Tibial nerve (tissue), 4 donors: ENCODE data around the gene MAN1A1. TPM values are rescaled to one million over a fixed set of nuclear protein-coding genes. Genes with fewer than 3 reads are reported as not detected.
A peak's percentile ranks its signal among the peaks of the same experiment; 100 is the strongest.

Source experiments
- DNase-seq, 2 donors: peaks; one replicate each; pipeline ENCODE4 v3.0.0-alpha.2; 2019; ENCODE audit warnings: low spot score in 2 of 2
- H3K27ac ChIP-seq, 4 donors: fragments of 200-600 bp; sonication (generic) in 3 of 4; one replicate each; pipeline ENCODE4 v1.5.1; 2017 to 2019; ENCODE audit warnings: mild to moderate bottlenecking in 1 of 4
- H3K27me3 ChIP-seq, 2 donors: fragments of 200-600 bp; sonication (generic) in 1 of 2; one replicate each; pipeline versions ENCODE4 v1.5.1 to v1.6.0; 2017 to 2019
- H3K36me3 ChIP-seq, 3 donors: fragments of 200-600 bp; sonication (generic); one replicate each; pipeline ENCODE4 v1.5.1; 2018 to 2019
- H3K4me1 ChIP-seq, 4 donors: fragments of 200-600 bp; sonication (generic) in 3 of 4; one replicate each; pipeline ENCODE4 v1.5.1; 2017 to 2019
- H3K4me3 ChIP-seq, 4 donors: fragments of 200-600 bp; sonication (generic) in 3 of 4; one replicate each; pipeline ENCODE4 v1.5.1; 2017 to 2019; ENCODE audit warnings: mild to moderate bottlenecking in 1 of 4, moderate library complexity in 1 of 4
- H3K9me3 ChIP-seq, 4 donors: fragments of 200-600 bp; sonication (generic) in 3 of 4; one replicate each; pipeline ENCODE4 v1.5.1; 2017 to 2019
- CTCF ChIP-seq, 5 experiments: fragments of 200-600 bp in 3 of 5; fragments of 450-650 bp in 2 of 5; sonication (generic) in 3 of 5; IDR thresholded peaks; one replicate each; pipeline ENCODE4 v1.5.1; 2016 to 2019; ENCODE audit warnings: antibody characterized with exemption in 5 of 5, mild to moderate bottlenecking in 3 of 5, moderate library complexity in 2 of 5
- EP300 ChIP-seq, 2 donors: sonication (generic); formaldehyde crosslinking; IDR thresholded peaks; one replicate each; pipeline ENCODE4 v1.6.1; 2017; ENCODE audit warnings: antibody characterized with exemption in 2 of 2, mild to moderate bottlenecking in 1 of 2
- POLR2A ChIP-seq, 2 donors: fragments of 450-650 bp; IDR thresholded peaks; one replicate each; pipeline ENCODE4 v1.6.1; 2017; ENCODE audit warnings: antibody characterized with exemption in 2 of 2, mild to moderate bottlenecking in 2 of 2, moderate library complexity in 2 of 2
- WGBS, 2 donors: methylation state at CpG; one replicate each; pipeline ENCODE4 v1.1.5; 2018; 5-methylcytosine and 5-hydroxymethylcytosine counted together
- total RNA-seq, 4 donors: library from RNA; depleted of rRNA; stranded (reverse); fragments of >200 nt; gene quantifications; one replicate each; pipeline ENCODE4 v1.1.0, GENCODE V29; 2016

Gene MAN1A1
- total RNA-seq, 4 donors from 2014 or later, result 118 to 287 (median 154) TPM

GRCh38 chr6:119317007-119317406, 32.6 kb downstream of the MAN1A1 start:
- WGBS, 2 donors, result 94 to 97% methylated on average over 4 of the region's 4 CpGs
- peaks cover 0 to 33% (median 9%) of the 10 kb centered on the region in 4 donors for H3K4me1 ChIP-seq
- DNase-seq, result no peak
- no peaks in the 10 kb centered on the region for H3K9me3 ChIP-seq
- no peak overlapping the region for H3K27ac ChIP-seq
- H3K4me3 ChIP-seq, result no peak overlapping the region
- no peak for TF ChIP-seq CTCF (IDR thresholded peaks at IDR 0.05)
- no peak for TF ChIP-seq EP300 (IDR thresholded peaks at IDR 0.05)
- no peak for TF ChIP-seq POLR2A (IDR thresholded peaks at IDR 0.05)
- H3K27me3 ChIP-seq, result no peaks in the 10 kb centered on the region
- no peaks in the 10 kb centered on the region for H3K36me3 ChIP-seq

- H3K9me3 ChIP-seq, result no peaks in the 10 kb centered on the region
- H3K36me3 ChIP-seq, result no peaks in the 10 kb centered on the region
- 66 to 70% methylated on average over 5 of the region's 5 CpGs for WGBS, 2 donors
- H3K27me3 ChIP-seq, result no peaks in the 10 kb centered on the region
- peaks cover 0 to 51% (median 9%) of the 10 kb centered on the region in 4 donors for H3K4me1 ChIP-seq
- no peak for DNase-seq
- H3K27ac ChIP-seq, result peak overlapping the region in 1 of 4 donors; percentile 24
- no peak overlapping the region for H3K4me3 ChIP-seq
- TF ChIP-seq POLR2A (IDR thresholded peaks at IDR 0.05) (no peak), CTCF (IDR thresholded peaks at IDR 0.05) (no peak), EP300 (IDR thresholded peaks at IDR 0.05) (no peak)
These were observed 34.7 kb downstream of the MAN1A1 start for GRCh38 chr6:119314885-119315272.

GRCh38 chr6:119313937-119314884, 35.4 kb downstream of the MAN1A1 start:
- H3K4me3 ChIP-seq, result no peak overlapping the region
- WGBS, 2 donors, result 81 to 86% methylated on average over 10 of the region's 10 CpGs
- no peak for TF ChIP-seq CTCF (IDR thresholded peaks at IDR 0.05)
- H3K27ac ChIP-seq, result peak overlapping the region in 1 of 4 donors; percentile 24
- peaks cover 0 to 51% (median 11%) of the 10 kb centered on the region in 4 donors for H3K4me1 ChIP-seq
- H3K36me3 ChIP-seq, result no peaks in the 10 kb centered on the region
- no peak for DNase-seq
- H3K27me3 ChIP-seq, result no peaks in the 10 kb centered on the region
- H3K9me3 ChIP-seq, result no peaks in the 10 kb centered on the region

GRCh38 chr6:119312875-119313338, 36.7 kb downstream of the MAN1A1 start:
- H3K4me1 ChIP-seq, result peaks cover 0 to 51% (median 13%) of the 10 kb centered on the region in 4 donors
- TF ChIP-seq POLR2A (IDR thresholded peaks at IDR 0.05), result no peak
- peak in 1 of 2 donors; percentile 37 for TF ChIP-seq EP300 (IDR thresholded peaks at IDR 0.05)
- no peak for TF ChIP-seq CTCF (IDR thresholded peaks at IDR 0.05)
- H3K27me3 ChIP-seq, result no peaks in the 10 kb centered on the region
- H3K36me3 ChIP-seq, result no peaks in the 10 kb centered on the region
- WGBS, 2 donors, result 72 to 78% methylated on average over 4 of the region's 4 CpGs
- DNase-seq, result no peak
- H3K4me3 ChIP-seq, result no peak overlapping the region
- H3K9me3 ChIP-seq, result no peaks in the 10 kb centered on the region
- no peak overlapping the region for H3K27ac ChIP-seq

- H3K27ac ChIP-seq, result peak overlapping the region in 1 of 4 donors; percentile 41
- no peak for DNase-seq
- H3K9me3 ChIP-seq, result no peaks in the 10 kb centered on the region
- no peak overlapping the region for H3K4me3 ChIP-seq
- no peaks in the 10 kb centered on the region for H3K36me3 ChIP-seq
- H3K27me3 ChIP-seq, result no peaks in the 10 kb centered on the region
- TF ChIP-seq EP300 (IDR thresholded peaks at IDR 0.05), result no peak
- no peak for TF ChIP-seq CTCF (IDR thresholded peaks at IDR 0.05)
- H3K4me1 ChIP-seq, result peaks cover 0 to 51% (median 13%) of the 10 kb centered on the region in 4 donors
- WGBS, 2 donors, result 90 to 92% methylated on average over 4 of the region's 4 CpGs
These were observed 37.1 kb downstream of the MAN1A1 start for GRCh38 chr6:119312441-119312840.
